HG03354 (cell line): ENCODE measurements around the gene WWOX.

Experiments used
- ATAC-seq: cut with Tn5 transposase; IDR thresholded peaks from one replicate; pipeline ENCODE4 v1.9.1; 2021; ENCODE audit warnings: mild to moderate bottlenecking; ENCODE audit not compliant: unreplicated experiment, poor library complexity, severe bottlenecking

The WWOX gene

DNA sequence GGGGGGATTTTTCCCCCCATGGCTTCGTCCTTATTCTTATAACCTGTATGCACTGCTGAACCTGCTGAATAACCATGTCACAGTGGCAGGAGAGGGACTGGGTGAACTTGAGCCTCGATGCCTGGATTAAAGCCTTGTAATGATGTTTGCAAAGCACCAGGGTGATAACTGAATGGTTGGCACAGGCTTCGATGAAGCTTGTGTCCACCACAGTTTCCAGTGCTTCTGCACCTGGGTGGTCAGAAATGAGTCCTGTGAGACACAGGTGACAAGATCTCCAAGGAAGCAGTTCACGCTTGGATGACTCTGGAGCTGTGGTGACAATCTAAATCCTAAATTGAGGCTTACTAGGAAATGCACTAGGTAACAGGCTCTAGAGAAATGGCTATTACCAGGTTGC lies 771.8 kb downstream of the WWOX start:
- no peak for ATAC-seq

- ATAC-seq: no peak
These were observed 777.2 kb downstream of the WWOX start for GRCh38 chr16:78876671-78877070.

DNA sequence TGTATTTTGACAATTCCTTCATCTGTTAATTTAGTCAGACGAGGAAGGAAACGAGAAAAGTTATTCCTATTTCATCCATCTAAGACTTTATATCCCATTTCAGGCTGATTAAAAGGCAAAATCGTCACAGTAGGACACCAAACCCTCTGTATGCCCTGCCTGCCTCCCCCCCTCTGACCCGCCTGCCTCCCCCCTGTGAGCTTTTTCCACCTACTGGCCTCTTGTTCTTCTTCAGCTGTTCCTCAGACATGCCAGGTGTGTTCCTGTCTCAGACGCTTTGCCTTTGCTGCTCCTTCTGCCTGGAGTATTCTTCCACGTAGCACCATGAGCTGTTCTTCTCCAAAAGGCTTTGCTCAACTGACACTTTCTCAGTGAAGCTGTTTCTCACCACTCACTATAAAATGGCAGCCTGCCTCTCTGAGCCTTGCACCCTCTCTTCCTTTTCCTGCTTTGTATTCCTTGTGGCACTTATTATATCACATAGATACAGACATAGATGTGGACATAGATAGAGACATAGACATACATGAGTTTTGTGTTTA lies 777.7 kb downstream of the WWOX start:
- no peak for ATAC-seq

DNA sequence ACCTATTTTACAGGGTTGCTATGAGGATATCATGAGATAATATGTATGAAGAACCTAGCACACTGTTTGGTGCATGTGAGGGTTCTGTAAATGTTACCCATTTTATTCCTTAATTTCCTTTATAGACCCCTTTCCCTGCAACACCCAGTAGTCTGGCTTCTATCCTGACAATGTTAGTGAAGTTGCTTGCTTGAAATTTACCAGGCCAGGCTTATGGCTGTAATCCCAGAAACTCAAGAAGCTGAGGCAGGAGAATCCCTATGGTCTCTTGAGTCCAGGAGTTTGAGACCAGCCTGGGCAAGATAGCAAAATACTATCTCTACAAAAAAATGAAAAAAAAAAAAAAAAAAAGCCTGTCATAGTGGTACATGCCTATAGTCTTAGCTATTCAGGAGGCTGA lies 779.1 kb downstream of the WWOX start:
- ATAC-seq: no peak

- ATAC-seq: no peak
These were observed 779.6 kb downstream of the WWOX start for GRCh38 chr16:78879011-78879410.

DNA sequence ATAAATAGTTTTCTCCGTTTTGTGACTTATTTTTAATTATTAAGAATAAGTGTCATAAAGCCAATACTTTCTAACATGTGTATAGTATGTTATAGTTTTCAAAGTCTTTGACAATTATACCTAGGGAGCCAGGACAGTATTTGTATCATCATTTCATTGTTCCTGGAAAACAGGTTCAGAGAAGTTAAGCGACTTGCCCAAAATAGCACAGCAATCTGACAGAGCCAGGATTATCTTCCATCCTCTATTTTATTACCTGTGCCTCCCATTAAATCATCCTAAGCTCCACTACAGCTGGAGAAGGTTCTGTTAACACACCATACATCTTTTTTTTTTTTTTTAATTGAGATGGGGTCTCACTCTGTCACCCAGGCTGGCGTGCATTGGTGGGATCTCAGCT lies 782.7 kb downstream of the WWOX start:
- ATAC-seq: no peak

GRCh38 chr16:78882751-78883150 lies 783.3 kb downstream of the WWOX start:
- no peak for ATAC-seq

- ATAC-seq: no peak
These were observed 784.8 kb downstream of the WWOX start for GRCh38 chr16:78884204-78884603.

DNA sequence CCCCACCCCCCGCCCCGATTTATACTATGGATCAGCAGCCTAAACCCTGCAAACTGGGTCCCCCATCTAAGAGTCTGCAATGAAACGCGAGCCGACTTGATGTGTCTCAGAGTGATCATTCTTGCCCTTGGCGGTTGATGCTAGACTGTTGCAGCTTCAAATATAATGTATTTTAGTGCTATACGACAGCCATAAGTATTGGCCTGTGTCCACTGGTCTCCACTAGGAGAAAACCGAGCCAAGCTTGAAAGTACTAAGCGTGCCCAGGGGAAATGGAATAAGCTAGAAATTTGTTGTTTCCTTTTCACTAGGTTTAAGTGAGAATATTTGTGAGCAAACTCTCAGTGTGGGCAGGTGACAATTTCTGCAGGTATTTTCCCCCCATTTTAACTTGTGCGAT lies 789.9 kb downstream of the WWOX start:
- no peak for ATAC-seq

- no peak for ATAC-seq
These were observed 791.0 kb downstream of the WWOX start for GRCh38 chr16:78890373-78890895.

GRCh38 chr16:78892951-78893733 lies 793.7 kb downstream of the WWOX start:
- ATAC-seq: no peak

GRCh38 chr16:78894886-78895285 lies 795.4 kb downstream of the WWOX start:
- ATAC-seq: no peak

DNA sequence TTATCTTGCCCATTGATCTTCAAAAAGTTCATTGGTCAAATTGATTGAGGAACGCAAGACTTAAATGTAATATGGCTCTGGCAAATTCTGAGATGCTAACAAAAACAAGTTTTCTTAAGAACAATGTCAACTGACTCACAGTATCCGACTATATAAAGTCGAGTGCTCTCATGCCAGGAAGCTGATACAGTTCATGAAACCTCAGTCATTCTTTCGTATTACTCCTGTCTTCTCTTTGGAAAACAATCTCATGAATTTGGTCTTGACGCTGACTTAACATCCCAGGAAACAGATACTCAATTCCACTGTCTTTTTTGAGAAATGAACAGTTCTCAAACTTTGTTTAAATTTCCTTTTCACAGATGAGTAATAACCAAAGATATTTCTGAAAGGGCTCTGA lies 796.2 kb downstream of the WWOX start:
- ATAC-seq: no peak

DNA sequence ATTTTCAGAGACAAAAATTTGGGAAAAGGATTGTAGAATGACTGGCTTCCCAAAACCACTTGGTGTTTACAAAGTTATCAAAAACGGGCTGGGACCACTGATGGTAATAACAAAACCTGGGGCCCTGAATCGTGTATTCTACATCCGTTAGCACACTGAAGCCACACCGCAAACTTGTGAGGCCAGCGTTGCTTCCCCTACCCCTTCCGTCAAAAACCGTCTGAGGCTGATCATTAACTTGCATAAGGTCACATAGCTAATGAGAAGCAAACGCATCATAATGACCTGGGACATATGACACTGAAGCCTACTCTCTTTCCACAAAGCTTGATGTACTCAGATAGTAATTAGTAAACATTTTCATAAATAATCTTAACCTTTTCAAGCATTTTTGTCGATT lies 796.8 kb downstream of the WWOX start:
- ATAC-seq: no peak

- ATAC-seq: no peak
These were observed 797.8 kb downstream of the WWOX start for GRCh38 chr16:78897299-78897698.

GRCh38 chr16:78900044-78900811 lies 800.8 kb downstream of the WWOX start:
- no peak for ATAC-seq

GRCh38 chr16:78900966-78901365 lies 801.5 kb downstream of the WWOX start:
- ATAC-seq: no peak

DNA sequence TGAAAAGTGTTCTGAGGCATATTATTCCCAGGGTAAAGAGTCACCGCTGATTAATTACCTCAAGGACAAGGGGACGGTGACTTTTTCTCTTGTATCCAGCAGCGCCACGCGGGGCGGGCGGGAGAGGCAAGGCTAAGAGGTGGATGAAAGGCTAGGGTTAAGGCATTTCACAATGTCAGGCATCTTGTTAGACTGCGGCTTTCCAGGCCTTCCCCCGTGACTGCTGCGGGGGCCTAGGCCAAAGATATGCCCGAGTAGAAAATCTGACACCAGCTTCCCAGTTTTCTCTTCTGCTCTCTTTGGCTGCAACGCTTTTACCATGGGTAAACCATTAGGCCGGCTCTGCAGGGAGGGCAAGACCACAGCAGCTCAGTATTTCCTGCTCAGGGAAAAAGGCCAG lies 802.9 kb downstream of the WWOX start:
- ATAC-seq: no peak

- no peak for ATAC-seq
These were observed 803.8 kb downstream of the WWOX start for GRCh38 chr16:78903237-78903636.

DNA sequence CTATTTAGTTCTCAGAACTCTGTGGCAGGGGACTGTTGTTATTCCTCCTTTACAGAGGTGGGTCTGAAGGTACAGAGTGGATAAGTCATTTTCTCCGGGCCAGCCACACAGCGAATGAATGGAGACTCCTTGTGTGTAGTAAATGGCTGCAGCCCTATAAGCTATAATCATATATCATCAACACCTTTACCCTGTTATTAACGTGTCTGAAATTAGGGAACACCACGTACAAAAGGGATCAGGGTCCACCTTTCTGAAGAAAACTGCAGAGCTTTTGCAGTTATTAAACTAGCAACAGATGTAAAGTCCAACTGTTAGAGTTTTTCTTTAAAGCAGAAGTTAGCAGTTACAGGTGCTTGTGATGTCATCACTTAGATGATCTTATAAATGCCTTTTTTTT lies 804.4 kb downstream of the WWOX start:
- ATAC-seq: no peak

DNA sequence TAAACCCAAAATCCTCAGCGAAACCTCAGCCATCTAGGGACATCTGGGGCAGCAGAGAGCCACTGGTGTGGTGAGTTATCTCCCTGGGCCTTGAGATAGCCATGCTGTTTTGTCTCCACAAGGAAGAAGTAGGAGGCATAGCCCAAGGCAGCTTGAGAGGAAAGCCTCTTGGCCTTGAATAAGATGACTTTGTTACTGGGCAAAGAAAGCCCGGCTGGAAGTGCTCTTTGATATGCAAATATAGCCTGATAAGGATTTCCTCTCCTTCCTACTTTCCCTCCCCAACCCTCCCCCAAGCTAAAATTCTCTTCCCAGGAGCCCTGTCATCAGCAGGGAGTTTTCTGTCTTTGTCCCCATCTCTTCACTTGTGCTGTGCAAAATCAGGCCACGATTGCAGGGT lies 806.7 kb downstream of the WWOX start:
- ATAC-seq: no peak
